A172 (cell line): ENCODE measurements around the gene FANCF. TPM values are rescaled to one million over a fixed set of nuclear protein-coding genes. Genes with fewer than 3 reads are reported as not detected.

ENCODE experiments used
- DNase-seq: peaks from one replicate; pipeline ENCODE4 v3.0.0-alpha.2; 2015; ENCODE audit warnings: low spot score
- total RNA-seq: library from RNA; depleted of rRNA; stranded (reverse); fragments of >200 nt; shearing (Covaris generic); gene quantifications from 2 replicates; pipeline ENCODE4 v1.2.3, GENCODE V29; 2014; rRNA removed

Gene FANCF
- total RNA-seq, 1 experiment from 2014 or later, result 15.9 TPM

GRCh38 chr11:22624742-22625447, 728 bp downstream of the FANCF start:
- peak; percentile 60 for DNase-seq

- DNase-seq, result no peak
Observed at GRCh38 chr11:22617868-22618267, 7.8 kb downstream of the FANCF start.

GRCh38 chr11:22603933-22604332, 21.7 kb downstream of the FANCF start:
- DNase-seq, result no peak

- DNase-seq, result no peak
Observed at GRCh38 chr11:22602504-22602903, 23.1 kb downstream of the FANCF start.

GRCh38 chr11:22599458-22599857, 26.2 kb downstream of the FANCF start:
- DNase-seq, result no peak

GRCh38 chr11:22597062-22597461, 28.6 kb downstream of the FANCF start:
- DNase-seq, result no peak

GRCh38 chr11:22584976-22585375, 40.6 kb downstream of the FANCF start:
- no peak for DNase-seq

- DNase-seq, result no peak
Observed at GRCh38 chr11:22583963-22584492, 41.6 kb downstream of the FANCF start.

GRCh38 chr11:22582151-22582410, 43.5 kb downstream of the FANCF start:
- DNase-seq, result no peak

- no peak for DNase-seq
Observed at GRCh38 chr11:22581354-22582150, 44.1 kb downstream of the FANCF start.

GRCh38 chr11:22577854-22578253, 47.8 kb downstream of the FANCF start:
- DNase-seq, result no peak

Other genes with a start within 250 kb of the FANCF start
- gene GAS2, start 40.8 kb upstream of the FANCF start, total RNA-seq, result 0.12 and 0.22 TPM in 2 replicates
- 28.1 and 38.0 TPM in 2 replicates for gene SVIP, start 204.0 kb upstream of the FANCF start, total RNA-seq
- not detected in 2 replicates for gene CCDC179, start 234.7 kb upstream of the FANCF start, total RNA-seq